KMS-11 (cell line): ENCODE data around the gene MAG.

ENCODE experiments used
- H2AFZ ChIP-seq: fragments of 200-600 bp; sonication (generic); 2 replicates; pipeline ENCODE4 v1.6.1; 2016; ENCODE audit warnings: antibody characterized with exemption, mixed run types, low read depth
- H3K27ac ChIP-seq: fragments of 200-600 bp; sonication (generic); 2 replicates; pipeline ENCODE4 v1.6.1; 2016; ENCODE audit warnings: mild to moderate bottlenecking, mixed run types
- H3K27me3 ChIP-seq: fragments of 200-600 bp; sonication (generic); 2 replicates; pipeline ENCODE4 v1.6.1; 2017; ENCODE audit warnings: mild to moderate bottlenecking, low read depth, mixed run types, moderate library complexity; ENCODE audit not compliant: insufficient read depth
- H3K36me3 ChIP-seq: fragments of 200-600 bp; sonication (generic); 2 replicates; pipeline ENCODE4 v1.6.1; 2017; ENCODE audit warnings: mild to moderate bottlenecking, mixed run types; ENCODE audit not compliant: insufficient read depth
- H3K4me1 ChIP-seq: fragments of 200-600 bp; sonication (generic); 2 replicates; pipeline ENCODE4 v1.6.1; 2016; ENCODE audit warnings: mild to moderate bottlenecking, low read depth, mixed run types; ENCODE audit not compliant: poor library complexity, severe bottlenecking
- H3K4me2 ChIP-seq: fragments of 200-600 bp; sonication (generic); 2 replicates; pipeline ENCODE4 v1.7.0; 2016; ENCODE audit warnings: mild to moderate bottlenecking, mixed run types
- H3K4me3 ChIP-seq: fragments of 200-600 bp; sonication (generic); IDR thresholded peaks from 2 replicates; pipeline ENCODE4 v1.6.1; 2017; ENCODE audit warnings: low read depth, low read length, mixed read lengths; ENCODE audit not compliant: insufficient read depth
- H3K79me2 ChIP-seq: fragments of 200-600 bp; sonication (generic); 2 replicates; pipeline ENCODE4 v1.6.1; 2016; ENCODE audit warnings: low read depth, mixed run types; ENCODE audit not compliant: insufficient read depth
- H3K9ac ChIP-seq: fragments of 200-600 bp; sonication (generic); 2 replicates; pipeline ENCODE4 v1.6.1; 2016; ENCODE audit warnings: mild to moderate bottlenecking, mixed run types
- H4K20me1 ChIP-seq: fragments of 200-600 bp; sonication (generic); 2 replicates; pipeline ENCODE4 v1.6.1; 2016; ENCODE audit warnings: mild to moderate bottlenecking, mixed run types; ENCODE audit not compliant: insufficient read depth
- CTCF ChIP-seq: fragments of 200-600 bp; sonication (generic); conservative IDR thresholded peaks from 2 replicates; pipeline ENCODE4 v1.6.1; 2017; ENCODE audit warnings: low read depth, mild to moderate bottlenecking, antibody characterized with exemption, low read length, moderate library complexity, mixed read lengths

The MAG gene

DNA sequence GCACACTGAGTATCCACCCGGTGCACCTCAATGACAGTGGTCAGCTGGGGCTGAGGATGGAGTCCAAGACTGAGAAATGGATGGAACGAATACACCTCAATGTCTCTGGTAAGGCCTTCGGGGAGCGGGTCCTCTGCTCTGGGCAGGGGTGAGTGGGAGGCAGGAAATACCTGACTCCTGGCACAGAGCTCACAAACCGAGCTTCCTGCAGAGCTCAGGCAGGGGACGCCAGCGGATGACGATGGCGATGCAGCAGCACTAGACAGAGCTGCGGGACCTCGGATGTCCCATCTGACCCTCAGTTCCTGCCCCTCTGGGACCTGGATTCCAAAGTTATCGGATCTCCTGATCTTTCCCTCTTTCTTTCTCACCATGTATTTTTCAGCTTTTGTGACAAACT lies 40.9 kb downstream of the MAG start:
- no peak overlapping the region for H3K4me3 ChIP-seq
- no peaks in the 10 kb centered on the region for H3K79me2 ChIP-seq
- H3K4me2 ChIP-seq = no peak overlapping the region
- no peak overlapping the region for H3K27ac ChIP-seq
- no peaks in the 10 kb centered on the region for H3K4me1 ChIP-seq
- no peak for TF ChIP-seq CTCF
- no peaks in the 10 kb centered on the region for H4K20me1 ChIP-seq
- no peaks in the 10 kb centered on the region for H3K36me3 ChIP-seq
- no peak overlapping the region for H3K9ac ChIP-seq
- H2AFZ ChIP-seq = no peak overlapping the region
- H3K27me3 ChIP-seq = peaks cover 58% of the 10 kb centered on the region

DNA sequence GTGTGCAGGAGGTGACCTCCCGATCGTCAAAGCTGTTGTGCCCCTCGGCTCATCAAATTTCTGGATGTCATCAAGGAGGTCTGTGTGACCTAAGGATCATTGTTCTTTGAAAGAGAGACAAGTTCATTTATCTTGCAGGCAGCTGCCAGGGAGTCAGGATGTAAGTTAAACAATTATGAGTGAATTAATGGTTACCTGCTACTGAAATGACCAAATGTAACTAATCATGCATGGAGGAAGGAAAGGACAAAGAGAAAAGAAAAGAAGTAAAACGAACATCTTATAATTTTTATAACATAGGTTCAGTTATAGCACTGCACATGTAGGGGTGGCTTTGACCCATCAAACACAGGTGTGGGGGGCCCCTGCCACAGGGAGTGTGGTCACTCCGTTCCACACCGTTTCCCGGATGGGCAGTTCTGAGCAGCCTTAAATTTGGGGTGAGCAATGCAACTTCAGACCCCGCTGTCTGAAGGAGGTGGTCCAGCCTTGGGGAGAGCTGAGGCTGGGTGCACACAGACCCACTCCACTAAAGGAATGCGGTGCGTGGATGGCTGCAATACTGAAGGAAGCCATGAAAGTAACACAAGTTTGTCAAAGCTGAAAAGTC lies 42.3 kb downstream of the MAG start:
- no peak overlapping the region for H3K27ac ChIP-seq
- no peak overlapping the region for H3K4me3 ChIP-seq
- no peak overlapping the region for H3K9ac ChIP-seq
- H3K4me1 ChIP-seq = no peaks in the 10 kb centered on the region
- H3K4me2 ChIP-seq = no peak overlapping the region
- TF ChIP-seq CTCF = no peak
- no peaks in the 10 kb centered on the region for H3K36me3 ChIP-seq
- no peaks in the 10 kb centered on the region for H3K79me2 ChIP-seq
- H4K20me1 ChIP-seq = no peaks in the 10 kb centered on the region
- no peak overlapping the region for H2AFZ ChIP-seq
- peaks cover 65% of the 10 kb centered on the region for H3K27me3 ChIP-seq

GRCh38 chr19:35336166-35336955 lies 44.4 kb downstream of the MAG start:
- H2AFZ ChIP-seq = no peak overlapping the region
- H3K4me1 ChIP-seq = no peaks in the 10 kb centered on the region
- H3K36me3 ChIP-seq = no peaks in the 10 kb centered on the region
- H3K9ac ChIP-seq = no peak overlapping the region
- H3K27me3 ChIP-seq = peaks cover 67% of the 10 kb centered on the region
- H3K27ac ChIP-seq = no peak overlapping the region
- H3K4me2 ChIP-seq = no peak overlapping the region
- no peaks in the 10 kb centered on the region for H4K20me1 ChIP-seq
- no peak overlapping the region for H3K4me3 ChIP-seq
- no peak for TF ChIP-seq CTCF
- H3K79me2 ChIP-seq = no peaks in the 10 kb centered on the region

DNA sequence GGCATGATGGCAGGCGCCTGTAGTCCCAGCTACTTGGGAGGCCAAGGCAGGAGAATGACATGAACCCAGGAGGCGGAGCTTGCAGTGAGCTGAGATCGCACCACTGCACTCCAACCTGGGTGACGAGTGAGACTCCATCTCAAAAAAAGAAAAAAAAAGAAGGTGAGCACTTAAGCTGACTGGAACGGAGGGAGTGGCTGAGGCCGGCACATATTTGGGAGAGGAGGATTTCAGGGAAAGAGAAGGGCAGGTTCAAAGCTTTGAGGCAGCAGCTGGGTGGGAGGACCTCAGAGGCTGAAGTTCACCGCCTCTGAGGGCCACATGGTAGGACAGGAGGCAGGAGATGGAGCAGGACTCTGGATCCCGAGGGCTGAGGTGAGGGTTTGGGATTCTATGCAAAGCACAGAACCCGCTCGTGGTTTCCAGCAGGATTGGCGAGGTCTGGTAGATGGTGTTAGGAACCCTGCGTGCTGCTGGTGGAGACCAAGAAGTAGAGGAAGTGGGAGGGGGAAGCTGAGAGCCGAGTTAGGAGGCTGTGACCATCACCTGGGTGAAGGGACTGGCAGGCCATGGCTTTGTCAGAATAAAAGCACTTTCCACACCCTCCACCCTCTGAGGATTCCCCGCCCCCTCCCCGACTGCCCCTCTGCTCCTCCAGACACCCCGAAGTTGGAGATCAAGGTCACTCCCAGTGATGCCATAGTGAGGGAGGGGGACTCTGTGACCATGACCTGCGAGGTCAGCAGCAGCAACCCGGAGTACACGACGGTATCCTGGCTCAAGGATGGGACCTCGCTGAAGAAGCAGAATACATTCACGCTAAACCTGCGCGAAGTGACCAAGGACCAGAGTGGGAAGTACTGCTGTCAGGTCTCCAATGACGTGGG lies 45.4 kb downstream of the MAG start:
- TF ChIP-seq CTCF = no peak
- no peak overlapping the region for H3K4me2 ChIP-seq
- no peaks in the 10 kb centered on the region for H3K79me2 ChIP-seq
- H3K36me3 ChIP-seq = no peaks in the 10 kb centered on the region
- H3K27me3 ChIP-seq = peaks cover 67% of the 10 kb centered on the region
- no peak overlapping the region for H3K4me3 ChIP-seq
- no peaks in the 10 kb centered on the region for H3K4me1 ChIP-seq
- H3K9ac ChIP-seq = no peak overlapping the region
- H2AFZ ChIP-seq = no peak overlapping the region
- H4K20me1 ChIP-seq = no peaks in the 10 kb centered on the region
- no peak overlapping the region for H3K27ac ChIP-seq
